HG03575 (cell line): ENCODE measurements around the gene KPTN.

Experiments used
- ATAC-seq: cut with Tn5 transposase; IDR thresholded peaks from one replicate; pipeline ENCODE4 v1.9.1; 2021; ENCODE audit not compliant: unreplicated experiment, insufficient number of reproducible peaks, low FRiP score; ENCODE audit errors: extremely low read depth

The KPTN gene

DNA sequence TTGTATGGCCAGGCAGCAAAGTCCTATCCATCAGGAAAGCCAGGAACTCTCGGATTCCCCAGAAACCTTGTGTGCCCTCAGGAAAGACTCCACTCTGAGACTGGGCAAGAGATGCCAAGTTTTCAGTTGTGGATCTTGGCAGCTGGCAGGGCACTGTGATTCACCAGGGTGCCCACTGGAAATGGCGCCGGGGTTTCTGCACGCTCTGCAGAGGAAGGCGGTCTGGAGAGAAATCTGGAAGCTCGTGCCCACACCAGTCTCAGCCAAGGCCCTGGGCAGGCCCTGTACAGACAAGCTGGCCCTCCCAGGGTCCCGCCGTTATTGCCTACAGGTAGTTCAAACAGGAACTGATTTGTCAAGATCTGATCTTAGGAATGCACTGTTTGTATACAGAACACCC is 26.0 kb upstream of the KPTN start:
- ATAC-seq = no peak

DNA sequence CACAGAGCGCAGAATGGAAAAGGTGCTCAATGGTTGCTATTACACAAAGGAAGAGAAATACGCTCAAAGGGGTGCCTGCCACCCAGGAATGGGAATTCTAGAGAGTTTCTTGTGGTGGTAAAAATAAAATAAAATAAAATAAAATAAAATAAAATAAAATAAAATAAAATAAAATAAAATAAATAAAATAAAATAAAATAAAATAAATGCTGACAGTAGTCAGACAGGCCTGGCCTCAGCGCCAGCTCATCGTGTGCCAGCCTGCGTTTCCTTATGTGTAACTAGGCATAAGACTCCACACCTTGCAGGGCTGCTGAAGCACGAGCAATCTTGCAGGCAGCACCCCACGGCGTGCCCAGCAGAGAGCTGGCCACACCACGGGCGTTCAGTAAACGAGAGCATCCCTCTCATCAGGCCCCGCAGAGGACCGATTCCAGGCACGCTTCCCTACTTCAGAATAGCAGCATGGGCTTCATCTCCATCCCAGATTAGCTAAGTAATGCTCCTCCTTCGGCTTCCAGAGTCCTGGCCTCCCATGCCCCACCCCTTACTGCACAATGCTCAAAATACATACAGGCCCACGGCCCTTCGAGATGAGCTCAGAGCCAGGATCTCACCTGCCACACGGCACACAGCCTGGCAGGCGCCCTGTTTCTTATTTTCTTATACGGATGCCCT is 25.3 kb upstream of the KPTN start:
- ATAC-seq = no peak

DNA sequence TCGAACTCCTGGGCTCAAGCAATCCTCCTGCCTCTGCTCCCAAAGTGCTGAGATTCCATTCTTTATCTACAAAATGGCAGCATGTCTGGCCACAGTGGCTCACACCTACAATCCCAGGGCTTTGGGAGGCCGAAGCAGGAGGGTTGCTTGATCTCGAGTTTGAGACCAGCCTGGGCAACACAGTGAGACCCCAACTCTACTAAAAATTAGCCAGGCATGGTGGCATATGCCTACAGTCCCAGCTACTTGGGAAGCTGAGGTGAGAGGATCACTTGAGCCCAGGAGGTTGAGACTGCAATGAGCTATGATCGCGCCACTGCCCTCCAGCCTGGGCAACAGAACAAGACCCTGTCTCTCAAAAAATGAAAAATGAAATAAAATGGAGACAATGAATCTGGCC is 24.7 kb upstream of the KPTN start:
- no peak for ATAC-seq

DNA sequence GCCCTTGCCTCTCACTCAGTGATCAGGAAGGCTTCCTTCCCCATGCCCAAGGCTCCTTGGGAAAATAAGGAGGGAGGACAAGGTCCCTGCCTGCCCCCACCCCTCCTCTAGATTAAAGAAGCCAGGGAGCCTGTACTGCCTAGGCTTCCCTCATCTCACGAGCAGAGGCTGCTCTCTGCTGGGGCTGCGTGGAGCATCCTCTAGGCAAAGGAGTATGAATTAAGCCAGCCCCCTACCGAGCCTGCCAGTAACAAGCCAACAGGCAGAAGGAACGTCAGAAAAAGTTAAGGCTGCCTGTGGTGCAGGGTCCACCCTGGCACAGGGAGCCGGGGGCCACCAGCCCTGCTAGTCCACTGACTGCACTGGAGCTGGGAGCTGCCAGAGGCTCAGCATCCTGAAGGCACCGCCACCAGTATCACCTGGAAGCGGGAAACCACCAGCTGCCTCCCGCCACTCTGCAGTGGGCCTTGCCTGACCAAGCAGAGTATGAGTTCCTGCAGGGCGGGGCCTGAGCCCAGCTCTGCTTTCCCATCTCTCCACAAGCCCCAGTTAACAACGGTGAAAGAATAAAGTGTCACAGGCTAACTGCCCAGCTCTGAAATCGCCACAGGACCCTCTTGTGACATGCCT is 24.0 kb upstream of the KPTN start:
- ATAC-seq = no peak

DNA sequence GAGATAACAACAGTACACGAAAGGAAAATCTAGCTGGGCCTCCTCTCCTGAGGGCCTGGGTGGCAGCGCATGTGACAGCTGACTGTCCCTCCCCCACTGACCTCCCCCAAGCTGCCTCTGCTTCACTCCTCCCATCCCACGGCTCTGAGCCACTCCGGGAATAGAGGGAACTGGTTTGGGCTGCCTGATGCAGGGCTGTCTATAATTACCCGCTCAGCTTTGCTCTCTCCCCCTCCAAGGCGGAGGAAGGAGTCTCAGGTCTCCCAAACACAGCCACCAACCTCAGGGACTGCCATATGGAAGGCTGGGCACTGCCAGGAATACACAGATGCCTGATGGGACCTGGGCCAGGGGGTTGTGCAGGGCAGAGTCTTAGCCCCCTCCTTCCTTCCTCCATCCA is 23.0 kb upstream of the KPTN start:
- ATAC-seq = no peak

DNA sequence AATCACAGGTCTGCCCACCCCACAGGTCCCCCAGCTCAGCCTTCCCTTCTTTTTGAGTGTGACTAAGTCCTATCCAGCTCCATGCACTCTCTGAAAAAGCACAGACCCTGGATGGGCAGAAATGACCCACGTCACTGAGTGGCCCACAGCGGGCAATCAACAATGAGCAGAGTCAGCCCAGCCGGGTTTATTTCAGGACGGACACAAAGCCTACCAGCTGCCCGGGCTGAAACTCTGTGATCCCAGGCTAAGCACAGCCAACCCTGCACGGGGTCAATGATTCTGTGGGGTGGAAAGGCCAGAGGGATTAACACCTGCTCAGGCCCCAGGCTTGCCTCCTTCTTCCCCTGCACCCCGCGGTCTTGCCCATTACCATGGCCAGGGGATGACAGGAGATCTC is 22.4 kb upstream of the KPTN start:
- ATAC-seq = no peak

DNA sequence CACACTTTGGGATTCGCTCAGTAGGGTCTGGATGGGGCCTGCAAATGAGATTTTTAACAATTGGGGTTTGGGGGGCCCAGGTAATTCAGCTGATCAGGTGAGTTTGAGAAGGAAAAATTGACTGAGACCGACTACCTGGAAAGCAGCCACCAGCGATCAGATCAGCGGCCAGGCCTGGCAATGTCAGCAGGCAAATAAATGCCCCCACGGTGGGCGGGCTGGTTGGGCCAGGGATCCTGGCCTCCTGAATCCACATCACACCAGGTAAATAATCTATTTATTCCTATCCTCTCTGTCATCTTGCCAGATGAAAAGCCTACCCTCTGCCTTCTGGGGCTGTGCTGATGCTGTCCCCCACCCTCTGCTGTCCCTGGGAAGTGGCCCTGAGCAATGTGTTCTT is 21.5 kb upstream of the KPTN start:
- no peak for ATAC-seq

DNA sequence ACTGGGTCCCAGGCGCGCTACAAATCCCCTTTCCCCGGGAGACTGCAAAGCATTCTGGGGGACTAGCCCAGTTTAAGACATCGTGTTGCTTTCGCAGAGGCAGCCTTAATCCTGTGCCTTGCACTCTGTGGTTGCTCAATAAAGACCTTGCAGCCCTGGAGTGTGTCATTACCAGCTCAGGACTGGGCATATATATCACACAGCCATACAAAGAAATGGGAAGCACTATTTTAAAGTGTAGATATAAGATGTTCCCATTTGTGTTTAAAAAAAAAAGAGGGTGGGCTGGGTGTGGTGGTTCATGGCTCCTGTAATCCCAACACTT is 19.8 kb upstream of the KPTN start:
- no peak for ATAC-seq

DNA sequence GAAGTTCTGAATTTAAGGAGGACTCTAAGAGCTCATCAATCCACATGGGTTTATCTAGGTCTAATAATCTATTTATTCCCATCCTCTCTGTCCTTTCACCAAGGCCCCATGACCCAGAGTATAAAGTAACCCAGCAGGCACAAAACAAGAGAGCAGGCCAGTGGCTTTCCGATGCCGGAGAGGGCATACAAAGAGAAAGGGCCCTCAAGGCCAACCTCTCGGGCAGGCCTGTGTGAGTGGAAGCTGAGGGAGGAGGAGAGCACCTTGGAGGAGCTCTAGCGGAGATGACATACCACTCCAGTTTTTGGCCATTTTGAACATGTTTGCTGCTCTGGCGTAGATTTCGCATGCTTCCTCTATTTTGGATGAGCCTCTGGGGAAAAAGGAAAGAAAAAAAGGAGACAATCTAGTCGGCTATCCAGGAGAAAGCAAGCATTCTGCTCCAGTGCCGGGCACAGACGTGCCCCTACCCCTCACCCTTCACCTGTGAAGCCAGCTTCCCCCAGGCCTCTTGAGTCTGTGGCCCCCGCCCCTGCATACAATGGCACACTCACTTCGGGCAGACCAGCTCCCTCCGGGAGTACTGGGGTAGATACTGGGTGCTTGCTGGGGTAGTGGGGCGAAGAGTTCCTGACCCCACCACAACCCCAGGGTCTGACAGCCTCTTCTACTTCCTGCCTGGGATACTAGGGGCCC is 19.3 kb upstream of the KPTN start:
- ATAC-seq = no peak

DNA sequence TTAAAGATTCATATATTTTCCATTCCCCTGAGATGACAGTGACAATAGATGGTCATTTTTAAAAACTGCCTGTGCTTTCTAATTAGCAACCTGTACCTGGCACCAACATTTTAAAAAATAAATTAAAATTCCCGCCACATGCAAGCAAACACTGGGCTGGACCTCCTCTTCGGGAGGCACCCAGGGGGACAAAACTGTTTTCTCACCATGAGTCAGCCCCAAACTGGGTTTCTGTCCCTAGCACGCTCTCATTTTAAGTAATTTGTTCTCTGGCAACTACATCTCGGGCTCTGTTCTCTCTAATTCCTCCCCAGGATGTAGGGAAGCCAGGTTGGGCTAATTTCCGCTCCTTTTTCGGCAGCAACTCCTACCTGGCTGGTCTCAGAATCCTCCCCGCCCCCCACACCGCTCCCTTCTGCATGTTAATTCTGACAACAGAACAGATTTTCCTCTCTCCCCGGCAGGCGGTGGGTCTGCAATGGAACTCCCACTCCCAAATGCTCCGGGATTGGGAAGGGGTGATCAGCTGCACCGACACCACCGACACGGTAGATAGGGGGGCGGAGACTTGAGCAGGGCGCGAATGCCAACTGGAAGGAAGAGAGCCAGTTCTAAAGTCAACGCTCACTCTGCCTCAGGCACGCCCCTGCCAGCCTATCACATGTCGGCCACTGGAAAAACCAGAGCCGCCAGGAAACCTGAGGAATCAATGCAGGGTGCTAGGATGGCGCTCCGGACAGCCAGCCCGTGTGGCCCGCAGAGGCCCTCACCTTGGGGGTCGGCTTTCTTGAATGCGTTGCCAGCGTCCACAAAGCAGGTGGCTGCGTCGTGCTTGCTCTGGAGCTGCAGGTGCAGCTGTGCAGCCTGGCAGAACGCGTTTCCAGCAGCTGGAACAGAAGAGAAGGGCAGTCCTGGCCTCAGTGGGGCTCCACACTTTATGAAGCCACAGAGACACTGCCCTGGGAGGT is 16.1 kb upstream of the KPTN start:
- no peak for ATAC-seq

DNA sequence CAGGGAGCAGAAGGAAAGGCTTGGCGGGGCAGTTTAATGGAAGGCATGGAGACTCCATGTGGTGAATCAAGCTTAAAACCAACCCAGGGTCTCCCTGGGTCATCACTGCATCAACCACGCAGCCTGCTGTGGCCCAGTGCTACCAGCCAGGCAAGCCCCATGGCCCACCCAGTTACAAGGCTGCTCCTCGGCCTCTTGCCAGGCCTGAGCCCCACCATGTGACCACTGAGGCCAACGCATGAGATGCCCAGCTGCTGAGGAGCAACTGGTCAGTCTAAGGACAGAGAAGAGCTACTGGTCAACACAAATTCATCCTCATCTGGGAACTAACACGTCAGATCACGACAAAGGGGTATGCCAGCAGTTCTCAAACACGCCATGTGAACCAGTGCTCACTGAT is 15.4 kb upstream of the KPTN start:
- ATAC-seq = no peak

DNA sequence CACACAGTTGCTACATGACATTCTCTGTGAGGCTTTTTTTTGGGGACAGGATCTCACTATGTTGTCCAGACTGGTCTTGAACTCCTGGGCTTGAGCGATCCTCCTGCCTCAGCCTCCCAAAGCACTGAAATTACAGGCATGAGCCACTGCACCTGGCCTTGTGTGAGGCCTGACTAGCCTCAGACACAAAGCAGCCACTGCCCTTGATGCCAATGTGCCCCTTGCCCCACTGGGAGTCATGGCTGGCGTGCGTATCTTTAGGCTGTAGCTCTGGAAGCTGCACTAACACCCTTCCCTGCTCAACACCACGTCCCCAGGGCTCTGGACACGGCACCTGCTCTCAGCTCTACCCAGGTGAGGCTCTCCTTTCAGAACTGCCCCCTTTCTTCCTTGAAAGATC is 14.5 kb upstream of the KPTN start:
- no peak for ATAC-seq

DNA sequence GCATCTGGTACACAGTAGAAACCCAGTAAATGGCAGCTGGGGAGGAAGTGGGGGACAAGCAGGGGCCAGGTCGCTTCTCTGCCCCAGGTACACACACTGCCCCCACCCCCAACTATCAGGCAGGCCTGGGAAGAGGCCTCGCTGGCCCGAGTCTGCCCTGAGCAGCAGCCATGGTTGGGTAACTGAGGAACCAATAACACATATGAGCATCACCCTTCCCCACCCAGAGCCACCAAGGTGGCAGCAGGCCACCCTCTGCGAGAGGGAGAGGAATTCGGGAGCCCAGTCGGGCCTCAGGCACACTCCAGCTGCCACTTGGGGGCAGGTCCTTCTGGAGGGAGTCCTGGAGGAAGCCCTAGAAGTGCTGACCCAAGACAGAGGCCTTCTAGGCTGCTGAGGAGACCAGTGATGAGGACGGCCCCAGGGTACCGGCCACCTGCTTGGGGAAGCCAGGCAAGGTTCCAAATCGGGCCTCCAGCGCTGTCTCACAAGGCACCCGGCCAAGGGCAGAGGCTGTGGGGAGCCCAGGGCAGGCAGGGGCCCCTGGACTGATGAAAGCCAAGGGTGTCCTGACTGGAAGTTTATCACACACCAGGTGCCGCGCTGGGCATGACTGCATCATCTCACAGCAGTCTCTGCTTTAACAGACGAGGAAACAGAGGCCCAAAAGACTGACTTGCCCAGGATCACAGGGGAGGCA is 14.0 kb upstream of the KPTN start:
- no peak for ATAC-seq

DNA sequence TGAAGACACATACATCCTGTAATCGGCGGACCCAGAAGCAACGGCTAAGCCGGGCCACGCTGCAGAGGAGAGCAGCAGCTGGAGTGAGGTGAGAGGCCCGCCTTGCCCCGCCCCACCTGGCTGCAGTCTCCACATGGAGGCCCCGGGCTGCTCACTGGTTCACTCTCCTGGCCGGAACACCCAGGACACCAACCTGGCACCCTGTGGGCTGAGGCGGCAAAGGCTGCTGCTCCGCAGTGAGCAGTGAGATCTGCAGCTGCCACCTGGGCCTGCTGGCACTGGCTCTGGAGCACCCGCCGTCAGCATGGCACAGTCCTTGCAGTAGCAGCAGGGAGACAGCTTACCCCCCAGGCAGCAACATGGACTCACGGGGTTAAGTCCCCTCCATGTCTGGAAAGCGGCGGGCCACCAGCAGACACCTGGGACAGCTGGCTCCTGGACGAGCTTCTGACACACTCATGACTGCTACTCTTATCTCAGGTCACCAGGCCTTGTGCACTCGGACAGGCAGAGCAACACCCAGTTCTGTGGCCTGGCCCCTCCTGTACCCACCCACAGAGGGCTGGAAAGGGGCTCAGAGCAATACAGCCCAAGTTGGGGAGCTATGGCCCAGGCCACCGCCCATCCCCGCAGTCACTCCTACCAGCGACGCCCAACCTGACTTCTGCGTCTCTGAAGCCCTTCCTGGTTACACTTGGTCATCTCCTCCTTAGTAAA is 13.2 kb upstream of the KPTN start:
- no peak for ATAC-seq

DNA sequence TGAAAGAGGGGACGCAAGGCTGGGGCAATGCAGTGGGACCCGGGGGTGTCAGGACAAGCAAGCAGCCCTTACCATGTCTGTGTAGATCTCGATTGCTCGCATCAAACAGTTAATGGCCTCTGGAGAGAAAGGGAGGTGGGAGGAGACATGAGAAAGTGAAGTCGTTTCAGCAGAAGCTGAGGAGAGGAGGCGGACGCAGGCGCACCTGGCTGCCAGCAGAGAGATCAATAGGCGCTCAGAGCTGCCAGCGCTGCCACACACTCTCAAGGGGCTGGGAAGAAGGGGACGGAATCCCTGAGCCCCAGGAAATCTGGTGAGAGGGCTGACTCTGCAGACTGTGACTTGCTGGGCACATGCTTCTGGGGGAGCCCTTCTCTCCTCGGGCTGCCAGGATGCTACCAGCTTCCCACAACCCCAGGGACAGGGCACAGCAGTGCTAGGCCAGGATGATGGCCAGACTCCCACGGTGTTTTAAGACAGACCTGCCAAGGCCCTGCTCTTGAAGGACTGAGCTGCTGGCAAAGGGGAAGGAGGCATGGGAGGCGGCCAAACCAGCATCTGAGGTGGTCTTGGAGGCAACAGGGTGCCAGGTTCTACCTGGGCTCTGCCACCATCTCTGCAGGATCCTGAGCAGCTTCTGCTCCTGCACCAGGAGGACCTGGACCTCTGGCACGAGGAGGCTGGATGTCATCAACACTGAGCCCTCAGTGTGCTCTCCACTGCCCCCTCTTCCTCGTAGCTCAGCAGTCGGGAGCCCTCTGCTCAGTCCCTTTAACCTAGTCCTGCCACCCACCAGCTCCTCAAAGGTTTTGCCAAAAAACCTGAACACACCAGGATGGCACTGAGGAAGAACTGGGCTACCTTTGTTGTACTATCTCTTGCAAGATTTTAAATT is 11.7 kb upstream of the KPTN start:
- no peak for ATAC-seq

DNA sequence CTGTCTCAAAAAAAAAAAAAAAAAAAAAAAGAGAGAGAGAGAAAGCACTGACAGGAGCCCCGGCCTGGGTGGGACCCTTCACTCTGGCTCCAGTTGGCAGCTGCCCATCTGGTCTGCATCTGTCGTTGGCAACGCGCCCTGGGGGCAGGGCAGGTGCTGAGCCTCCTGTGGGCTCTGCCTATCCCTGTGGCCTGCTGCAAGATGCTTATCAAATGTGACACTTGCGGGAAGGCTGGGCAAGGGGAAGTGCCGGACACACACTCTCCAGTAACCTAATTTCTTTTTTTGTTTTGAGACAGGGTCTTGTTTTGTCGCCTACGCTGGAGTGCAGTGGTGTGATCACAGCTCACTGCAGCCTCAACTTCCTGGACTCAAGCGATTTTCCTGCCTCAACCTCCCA is 10.7 kb upstream of the KPTN start:
- ATAC-seq = no peak

DNA sequence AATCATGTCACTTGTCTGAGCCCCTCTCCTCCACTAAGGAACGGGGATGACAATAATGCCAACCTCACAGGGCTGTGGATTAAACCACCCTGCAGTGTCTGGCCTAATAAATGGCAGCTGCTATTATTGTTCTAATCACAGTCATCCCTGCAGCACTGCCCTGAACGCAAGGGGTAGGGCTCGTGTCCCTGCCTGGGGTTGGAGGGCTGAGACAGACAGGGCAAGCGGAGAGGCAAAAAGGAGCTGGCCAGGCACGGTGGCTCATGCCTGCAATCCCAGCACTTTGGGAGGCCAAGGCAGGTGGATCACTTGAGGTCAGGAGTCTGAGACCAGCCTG is 10.2 kb upstream of the KPTN start:
- ATAC-seq = no peak
